Measurements from ENCODE around the gene STRA8.
"Not testable (repeated sequence)": the region's sequence is repeated elsewhere in the genome, so short reads cannot be mapped to it uniquely, and the experiment has no call there.

The STRA8 gene

DNA sequence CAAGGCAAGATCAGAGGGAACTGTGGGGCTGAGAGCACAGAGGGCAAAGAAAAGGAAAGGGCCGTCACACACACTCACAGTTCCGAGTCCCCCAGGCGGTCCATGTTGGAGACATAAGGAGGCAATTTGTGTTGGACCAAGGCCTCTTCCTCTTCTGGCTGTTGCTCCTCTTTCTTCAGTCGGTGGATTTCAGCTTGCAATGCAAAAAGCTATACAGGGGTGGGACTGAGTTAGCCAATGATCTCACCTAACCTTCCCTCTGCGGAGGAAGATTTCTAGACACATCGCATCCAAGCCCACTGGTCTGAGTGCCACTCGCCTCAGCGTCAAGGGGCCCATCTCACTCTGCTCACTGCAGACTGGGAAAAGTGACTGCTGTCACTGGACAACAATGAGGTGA is 27.8 kb upstream of the STRA8 start:
- no peak for DNase-seq

DNA sequence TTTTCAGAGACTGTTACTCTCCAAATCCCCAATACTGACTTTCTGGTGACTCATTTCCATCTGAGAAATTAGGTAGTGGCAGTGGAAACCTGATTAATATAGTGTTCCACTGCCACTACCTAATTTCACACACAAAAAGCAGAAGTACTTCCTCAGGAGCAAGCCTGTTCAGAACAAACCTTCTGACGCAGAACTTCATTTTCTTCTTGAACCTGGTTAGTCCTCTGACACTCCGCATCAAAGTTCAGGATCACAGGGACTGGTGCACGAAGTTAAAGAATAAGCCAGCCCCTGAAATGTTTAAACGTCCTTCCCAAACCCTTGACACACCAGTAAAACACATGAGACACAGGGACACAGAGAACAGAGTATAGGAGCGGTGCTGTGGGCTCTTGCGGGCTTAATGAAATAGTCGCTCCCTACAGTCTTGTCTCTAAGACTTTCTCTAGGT is 26.7 kb upstream of the STRA8 start:
- DNase-seq, result no peak

DNA sequence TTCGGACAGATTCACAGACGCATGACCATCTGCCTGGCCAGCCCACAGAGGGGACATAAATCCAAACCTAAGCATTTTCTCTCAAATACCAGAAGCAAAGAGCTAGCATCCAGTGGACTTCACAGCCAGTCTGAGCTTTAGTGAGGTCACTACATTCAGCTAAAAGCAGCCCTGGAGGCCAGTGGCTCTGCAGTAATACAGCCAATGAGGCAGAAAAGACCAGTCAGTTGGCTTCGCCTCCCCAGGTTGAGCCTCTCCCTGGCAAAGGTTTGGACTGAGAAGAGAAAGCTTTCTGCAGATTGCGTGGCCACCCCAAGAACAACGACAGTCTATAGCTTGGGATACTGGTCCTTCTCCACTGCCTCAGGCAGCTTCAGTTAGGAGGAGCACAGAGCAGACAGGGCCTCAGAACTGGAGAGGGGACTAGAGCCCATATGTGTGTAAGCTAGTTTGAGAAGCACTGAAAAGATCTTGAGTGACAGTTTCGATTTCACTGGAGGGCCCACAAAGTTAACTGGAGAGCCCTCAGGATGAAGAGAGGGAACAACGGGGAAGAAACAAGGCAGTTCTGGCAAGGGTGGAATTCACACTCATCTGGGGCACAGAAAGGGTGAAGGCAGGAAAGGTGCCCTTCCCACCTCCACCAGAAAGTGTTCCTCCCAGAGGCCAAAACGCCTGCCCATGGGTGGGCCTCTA is 26.1 kb upstream of the STRA8 start:
- DNase-seq, result no peak

DNA sequence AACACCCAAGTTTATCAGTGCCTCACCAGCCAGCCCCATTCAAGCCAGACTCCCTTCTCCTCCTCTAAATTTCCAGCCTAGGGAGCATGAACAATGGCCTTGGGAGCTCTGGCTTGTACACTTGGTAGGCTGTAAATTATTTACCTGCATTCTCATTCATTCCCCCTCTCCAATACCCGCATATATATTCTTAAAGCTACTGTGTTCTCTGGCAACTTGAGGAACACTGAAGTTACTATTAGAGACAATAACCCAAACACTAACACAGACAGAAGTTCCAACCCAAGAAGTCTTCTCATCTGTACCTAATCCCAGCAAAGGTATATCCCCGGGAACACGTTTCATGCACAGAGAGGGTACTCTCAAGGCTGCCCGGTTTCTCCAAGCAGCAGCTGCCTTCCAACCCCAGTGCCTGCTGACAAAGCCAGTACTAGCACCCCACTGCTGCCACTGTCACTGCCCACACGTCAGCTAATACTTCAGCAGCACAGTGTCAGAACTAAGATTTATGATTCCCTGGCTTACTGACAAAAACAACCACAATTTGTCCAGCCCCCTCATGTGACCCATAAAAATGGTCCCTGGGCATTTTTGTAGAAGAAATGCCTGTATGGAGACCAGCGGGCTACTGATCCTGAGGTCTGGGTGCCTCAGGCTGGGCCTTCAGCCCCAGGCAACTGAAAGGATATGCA is 25.4 kb upstream of the STRA8 start:
- no peak for DNase-seq

DNA sequence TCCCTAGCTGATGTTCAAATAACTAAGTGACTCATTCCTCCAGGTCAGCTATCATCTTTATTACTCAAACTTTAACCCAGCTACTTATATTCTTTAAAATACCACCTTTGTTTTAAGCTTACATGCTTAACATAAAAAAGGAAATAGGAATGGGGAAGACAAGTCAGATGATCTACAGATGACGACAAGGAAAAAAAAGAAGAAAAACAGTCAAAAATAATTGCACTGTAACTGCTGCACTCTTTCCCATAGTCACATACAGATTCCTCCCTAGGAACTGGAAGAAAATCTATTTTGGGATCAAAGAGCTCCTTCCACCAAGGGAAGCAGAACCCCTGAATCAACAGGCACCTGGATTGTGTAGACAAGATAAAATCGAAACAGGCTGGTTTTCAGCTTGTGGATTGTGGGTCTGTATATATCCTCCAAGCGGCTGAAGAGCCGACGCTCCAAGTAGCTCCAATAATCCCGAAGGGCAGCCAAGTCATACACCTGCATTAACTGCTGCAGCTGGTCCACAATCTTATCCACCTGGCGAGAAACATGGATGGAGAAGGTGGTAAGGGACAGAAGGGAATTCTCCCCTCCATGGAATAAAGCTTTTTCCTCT is 24.3 kb upstream of the STRA8 start:
- no peak for DNase-seq

DNA sequence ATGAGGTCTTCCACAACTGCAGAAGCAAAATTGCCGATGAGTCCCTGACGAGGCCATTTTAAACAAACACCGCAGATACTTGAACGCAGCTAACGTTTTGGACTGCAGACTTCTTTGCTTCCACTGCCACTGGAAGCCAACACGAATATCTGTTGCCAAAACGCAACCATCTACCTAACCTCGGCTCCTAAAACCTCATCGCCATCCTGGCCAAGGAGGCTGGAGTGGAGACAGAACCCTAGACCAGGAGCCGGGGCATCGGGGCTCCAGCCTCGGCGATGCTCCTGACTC is 22.8 kb upstream of the STRA8 start:
- DNase-seq, result no peak

DNA sequence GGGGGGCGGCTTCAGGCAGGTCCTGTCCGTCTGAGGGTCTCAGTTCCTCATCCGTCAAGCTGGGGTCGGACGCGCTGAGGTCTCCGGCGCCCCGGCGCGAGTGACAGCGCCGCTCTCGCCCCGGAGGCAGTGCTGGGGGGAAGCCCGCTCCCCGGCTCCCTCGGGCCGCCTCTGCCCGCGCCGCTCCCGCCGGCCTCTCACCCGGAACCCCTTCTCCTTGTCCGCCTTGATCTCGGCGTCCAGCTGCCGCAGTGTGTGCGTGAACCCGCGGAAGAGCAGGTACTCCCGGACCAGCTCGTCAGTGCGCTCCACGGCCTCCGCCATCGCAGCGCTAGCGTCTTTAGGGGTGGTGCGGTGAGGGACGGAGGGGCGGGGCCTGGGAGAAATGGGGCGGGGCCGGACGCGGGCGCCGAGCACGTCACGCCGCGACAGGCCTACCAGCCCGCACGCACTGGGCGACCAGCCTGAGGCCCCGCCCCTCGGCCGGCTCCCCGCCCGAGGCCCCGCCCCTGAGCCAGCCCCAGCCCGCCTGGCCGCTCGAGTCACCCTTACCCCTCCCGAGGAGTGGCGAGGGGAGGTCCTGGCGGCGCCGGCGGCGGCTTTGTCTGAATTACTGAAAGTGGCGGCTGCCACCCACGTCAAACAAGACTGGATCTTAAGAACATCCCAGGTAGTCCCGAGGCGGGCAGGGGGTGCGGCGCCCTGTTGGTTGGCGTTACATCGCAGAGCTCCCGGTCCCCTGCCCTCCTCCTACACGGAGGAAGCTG is 22.3 kb upstream of the STRA8 start, which contains the start of gene WDR91:
Gene WDR91 (minus strand): TSS at position 348 of the 767 bp plus-strand sequence. CDS start 24 bp downstream, at position 324.
- DNase-seq, result peak; percentile 99

DNA sequence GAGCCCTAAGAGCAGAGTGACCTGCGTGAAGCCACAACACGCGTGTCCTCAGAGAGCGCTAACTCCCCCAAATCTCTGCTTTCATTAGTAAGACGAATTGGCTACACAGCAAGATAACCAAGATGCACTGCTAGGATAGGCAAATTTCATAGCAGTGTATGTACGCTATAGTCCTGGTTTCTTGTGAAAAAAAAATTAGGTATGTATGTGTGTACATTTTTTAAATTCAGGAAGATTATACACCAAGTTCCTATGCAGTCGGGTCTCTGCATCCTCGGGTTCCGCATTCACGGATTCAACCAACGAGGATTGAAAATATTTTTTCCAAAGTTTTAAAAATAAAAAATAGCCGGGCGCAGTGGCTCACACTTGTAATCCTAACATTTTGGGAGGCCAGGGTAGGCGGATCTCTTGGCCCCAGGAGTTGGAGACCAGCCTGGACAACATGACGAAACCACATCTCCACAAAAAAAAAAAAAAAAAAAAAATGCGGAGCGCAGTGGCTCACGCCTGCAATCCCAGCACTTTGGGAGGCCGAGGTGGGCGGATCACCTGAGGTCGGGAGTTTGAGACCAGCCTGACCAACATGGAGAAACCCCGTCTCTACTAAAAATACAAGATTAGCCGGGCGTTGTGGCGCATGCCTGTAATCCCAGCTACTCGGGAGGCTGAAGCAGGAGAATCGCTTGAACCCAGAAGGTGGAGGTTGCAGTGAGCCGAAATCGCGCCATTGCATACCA is 21.5 kb upstream of the STRA8 start:
- DNase-seq, result not testable (repeated sequence)

DNA sequence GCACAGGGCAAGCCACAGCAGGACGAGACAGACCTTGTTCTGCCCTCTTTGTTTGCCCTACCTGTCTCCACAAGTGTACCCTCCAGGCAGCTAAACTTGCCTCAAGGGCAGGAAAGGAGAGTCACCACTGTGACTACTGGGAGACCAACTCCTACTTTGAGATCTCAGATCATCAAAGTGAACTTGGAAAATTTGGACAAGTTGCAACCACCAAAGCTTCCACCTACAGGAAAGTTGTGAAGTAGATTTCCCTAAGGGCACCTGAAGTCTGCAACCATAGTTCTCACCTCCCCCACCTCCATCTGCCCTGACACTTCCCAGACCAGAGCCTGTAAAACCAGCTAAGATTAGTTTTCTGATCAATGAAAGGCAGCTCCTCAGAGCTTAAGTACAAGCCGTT is 19.8 kb upstream of the STRA8 start:
- peak; percentile 80 for DNase-seq

DNA sequence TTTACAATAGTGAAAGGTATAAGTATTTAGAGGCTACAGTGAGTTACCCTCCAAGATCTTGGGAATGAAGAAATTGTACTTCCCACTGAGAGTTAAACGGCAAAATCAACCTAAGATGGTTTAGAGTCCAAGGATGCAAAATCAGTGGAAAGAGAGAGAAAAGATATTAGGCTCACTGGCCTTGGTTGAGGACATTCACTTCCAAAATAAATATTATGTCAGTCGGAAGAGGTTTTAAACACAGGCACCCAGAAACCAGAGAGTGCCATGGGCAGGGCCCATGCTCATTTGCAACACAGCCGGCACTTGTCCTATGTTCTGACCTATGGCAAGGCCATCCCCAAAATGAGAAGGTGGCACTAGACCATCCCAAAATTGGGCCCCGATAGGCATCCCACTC is 18.5 kb upstream of the STRA8 start:
- peak; percentile 29 for DNase-seq

DNA sequence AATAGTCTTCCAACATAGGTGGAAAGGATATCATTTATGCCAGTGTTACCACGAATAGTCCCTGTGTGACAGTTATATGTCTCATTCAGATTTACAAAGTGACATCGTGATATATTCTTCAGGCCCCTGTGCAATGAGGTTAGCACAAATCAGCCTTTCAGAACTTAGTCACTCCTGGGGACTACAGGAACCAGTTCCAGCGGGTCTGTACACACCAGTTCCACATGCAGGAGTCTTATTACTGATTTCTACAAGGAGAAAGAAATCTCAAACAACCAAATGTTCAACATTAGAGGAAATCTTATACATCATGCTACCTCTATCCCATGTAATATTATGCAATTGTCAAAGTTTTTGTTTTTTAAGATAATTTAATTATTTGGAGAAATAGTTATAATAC is 17.9 kb upstream of the STRA8 start:
- DNase-seq, result peak; percentile 33

DNA sequence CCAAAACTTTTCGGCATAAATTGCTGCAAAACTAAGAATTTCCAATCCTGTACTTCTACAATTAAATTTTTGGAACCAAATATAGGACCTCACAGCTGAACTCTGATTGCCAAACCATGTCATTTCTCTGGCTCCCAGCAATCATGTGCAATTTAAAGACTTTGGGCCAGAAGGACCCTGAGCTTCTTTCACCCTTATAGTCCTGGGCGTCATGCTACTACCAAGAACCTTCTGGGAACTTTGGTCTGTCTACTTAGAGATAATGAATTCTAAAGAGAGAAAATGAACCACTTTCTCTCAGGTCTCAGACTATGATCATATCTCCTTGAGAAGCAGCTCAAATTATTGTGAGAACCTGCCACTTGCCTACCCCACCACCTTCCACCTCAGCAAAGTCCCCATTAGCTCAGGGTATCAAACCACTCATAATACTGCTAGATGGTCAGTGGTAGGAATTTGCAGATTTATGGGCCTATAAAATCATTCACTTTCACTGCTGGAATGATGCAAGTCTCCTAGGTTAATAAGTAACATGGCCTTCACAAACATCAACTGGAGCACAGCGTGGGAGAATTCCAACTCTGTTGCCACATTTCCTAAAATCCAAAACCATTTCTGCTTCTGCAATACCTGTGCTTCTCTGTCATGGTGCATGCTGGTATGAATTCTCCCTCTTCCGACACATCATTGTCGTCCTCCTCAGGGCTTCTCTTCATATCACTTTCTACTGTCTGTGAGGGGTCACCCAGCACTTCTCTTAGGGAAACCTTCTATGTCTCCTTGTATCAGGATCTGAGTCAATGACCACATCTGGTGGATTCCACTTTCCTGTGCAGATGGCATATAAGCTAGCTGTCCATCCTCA is 15.8 kb upstream of the STRA8 start:
- no peak for DNase-seq

DNA sequence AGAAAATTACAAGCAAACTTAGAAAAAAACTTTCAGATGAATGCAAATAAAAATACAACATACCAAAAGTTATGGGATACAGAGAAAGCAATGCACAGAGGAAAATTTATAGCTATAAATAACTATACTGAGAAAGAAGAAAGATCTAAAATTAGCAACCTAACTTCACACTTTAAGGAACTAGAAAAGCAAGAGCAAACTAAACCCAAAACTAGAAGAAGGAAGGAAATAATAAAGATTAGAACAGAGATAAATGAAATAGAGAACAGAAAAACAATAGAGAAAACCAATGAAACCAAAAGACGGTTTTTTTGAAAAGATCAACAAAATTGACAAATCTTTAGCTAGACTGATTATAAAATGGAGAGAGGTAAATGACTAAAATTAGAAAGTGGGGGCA is 9.6 kb upstream of the STRA8 start:
- no peak for DNase-seq

DNA sequence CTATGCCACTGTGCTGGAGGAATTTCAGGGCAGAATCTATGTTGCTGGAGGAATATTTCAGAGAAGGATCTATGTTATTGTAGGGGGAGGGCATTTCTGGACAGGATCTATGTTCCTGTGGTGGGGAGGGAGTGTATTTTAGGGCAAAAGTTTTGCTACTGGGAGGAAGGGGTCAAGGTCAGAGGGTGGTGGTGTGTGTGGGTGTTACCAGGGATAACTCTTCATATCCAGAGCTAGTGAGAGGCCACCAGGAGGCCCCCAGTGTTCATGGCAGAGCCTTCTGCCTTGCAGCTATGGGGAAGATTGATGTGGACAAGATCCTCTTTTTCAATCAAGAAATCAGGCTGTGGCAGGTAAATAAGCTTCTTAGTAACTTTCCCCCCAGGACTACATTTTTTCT is 2.0 kb upstream of the STRA8 start:
- peak; percentile 32 for DNase-seq

DNA sequence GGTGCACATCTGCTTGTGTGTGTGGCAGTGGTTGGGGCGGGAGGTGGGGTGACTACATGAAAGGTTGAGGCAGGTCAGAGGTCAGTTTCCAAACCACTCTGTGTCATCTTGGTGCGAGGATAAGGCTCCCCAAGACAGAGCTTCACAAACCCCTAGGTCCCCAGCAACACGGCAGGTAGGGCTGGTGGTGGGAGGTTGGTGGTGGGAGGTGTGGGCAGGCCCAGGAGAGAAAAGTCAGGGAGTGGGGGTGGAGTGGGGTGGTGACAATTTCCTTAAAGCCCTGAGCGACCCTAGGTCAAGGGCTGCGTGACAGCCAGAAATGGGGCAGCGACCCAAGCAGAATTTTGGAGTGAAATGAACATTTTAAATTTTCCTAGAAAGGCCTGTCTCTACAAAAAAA is 1.6 kb upstream of the STRA8 start:
- DNase-seq, result no peak

DNA sequence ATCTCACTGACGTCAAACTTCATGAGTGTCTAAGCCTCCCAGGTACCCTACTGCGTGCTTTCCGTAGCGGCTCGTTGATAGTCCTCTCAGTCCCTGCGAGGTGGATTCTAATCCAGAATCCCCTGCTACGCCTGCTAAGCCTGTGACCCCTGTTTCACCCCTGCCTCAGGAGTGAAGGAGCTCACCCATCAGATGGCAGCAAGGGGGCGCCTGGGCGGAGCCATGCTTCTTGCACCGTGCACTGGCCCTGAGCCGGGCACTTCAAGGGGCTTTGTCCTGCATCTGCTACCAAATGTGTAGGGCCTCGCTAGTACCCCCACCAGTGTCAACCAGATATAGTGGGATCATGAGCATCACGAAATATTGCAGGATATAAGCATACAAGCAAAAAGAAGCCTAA is 918 bp upstream of the STRA8 start:
- DNase-seq, result peak; percentile 51

DNA sequence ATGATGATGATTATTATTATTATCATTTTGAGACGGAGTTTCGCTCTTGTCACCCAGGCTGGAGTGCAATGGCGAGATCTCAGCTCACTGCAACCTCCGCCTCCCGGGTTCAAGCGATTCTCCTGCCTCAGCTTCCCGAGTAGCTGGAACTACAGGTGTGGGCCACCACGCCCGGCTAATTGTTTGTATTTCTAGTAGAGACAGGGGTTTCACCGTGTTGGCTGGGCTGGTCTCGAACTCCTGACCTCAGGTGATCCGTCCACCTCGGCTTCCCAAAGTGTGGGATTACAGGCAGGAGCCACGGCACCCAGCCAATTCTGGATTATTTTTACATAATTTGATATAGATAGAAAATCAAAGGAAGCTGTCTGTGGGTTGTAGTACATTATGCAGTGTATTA is 457 bp downstream of the STRA8 start:
- not testable (repeated sequence) for DNase-seq

DNA sequence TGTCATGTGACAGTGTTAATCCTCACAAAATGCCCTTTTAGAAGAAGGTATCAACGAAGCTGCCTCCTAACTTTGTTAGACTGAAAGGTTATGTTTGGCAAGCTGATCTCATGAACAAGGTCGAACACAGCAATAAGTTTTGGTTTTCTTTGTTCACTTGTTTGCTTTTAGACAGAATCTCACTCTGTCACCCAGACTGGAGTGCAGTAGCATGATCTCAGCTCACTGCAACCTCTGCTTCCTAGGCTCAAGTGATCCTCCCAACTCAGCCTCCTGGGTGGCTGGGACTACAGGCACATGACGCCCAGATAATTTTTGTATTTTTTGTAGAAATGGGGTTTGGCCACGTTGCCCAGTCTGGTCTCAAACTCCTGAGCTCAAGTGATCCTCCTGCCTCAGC is 1.1 kb downstream of the STRA8 start:
- no peak for DNase-seq

DNA sequence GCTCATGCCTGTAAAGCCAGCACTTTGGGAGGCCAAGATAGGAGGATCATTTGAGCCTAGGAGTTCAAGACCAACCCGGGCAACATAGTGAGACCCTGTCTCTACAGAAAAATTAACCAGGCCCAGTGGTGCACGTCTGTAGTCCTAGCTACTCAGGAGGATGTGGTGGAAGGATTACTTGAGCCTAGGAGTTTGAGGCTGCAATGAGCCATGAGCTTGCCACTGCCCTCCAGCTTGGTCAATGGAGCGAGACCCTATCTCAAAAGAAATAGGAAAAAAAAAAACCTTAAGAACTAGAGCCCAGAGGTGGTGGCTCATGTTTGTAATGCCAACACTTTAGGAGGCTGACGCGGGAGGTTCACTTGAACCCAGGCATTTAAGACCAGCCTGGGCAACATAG is 2.2 kb downstream of the STRA8 start:
- no peak for DNase-seq

DNA sequence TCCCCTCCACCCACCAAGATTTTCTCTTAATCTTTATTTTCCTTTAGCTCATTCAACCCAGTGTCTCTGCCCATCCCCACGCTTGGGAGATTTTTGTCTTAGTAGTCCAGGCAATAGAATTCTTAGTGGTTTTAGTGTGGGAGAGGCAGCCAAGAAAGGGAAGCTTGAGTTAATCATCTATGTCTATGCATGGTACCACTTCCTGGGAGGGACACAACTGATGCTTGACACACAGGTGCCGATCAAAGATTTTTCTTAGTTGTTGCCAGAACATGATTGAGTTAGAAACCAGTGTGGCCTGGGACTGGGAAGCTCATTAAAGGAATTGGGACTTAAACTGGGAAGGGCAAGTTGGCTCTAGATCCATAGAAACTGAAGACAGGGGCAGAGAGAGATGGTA is 3.1 kb downstream of the STRA8 start:
- no peak for DNase-seq

DNA sequence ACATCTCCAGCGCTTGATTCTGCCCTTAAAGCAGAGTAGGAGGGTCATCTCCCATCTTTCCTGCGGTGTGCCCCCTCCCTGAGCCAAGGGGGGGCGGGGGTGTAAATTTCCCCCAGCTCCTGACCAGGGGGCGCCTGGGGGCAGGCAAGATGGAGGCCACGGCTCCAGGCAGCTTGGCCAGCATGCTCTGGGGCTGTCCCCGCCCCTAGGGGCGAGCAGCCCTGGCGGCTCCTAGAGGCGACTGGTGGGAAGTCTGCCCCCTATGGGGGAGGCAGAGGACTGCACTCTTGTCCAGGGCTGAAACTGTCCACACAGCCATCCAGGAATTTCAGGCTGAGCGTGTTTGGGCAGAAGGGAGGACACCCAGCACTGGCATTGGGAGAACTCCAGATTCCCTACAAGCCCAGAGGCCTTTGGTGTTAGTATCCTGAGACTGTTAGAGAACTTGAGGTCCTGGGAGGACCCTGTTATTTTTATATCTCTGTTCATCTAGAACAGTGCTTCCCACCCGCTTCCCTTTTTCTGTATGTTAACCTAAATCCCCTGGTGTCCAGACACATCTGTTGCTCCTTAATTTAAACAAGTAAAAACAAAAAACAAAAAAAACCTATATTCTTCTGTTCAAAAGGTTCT is 4.6 kb downstream of the STRA8 start:
- peak; percentile 50 for DNase-seq

All from islet precursor cell (in vitro differentiated cells).